Sigmoid colon (tissue), 4 donors: Measurements from ENCODE around the gene HOXB4.

ENCODE experiments used
- EP300 ChIP-seq, 4 donors: sonication (generic); formaldehyde crosslinking; IDR thresholded peaks; one replicate each; pipeline ENCODE4 v1.6.1; 2017; ENCODE audit warnings: antibody characterized with exemption in 4 of 4
- POLR2A ChIP-seq, 2 donors: fragments of 450-650 bp; IDR thresholded peaks; one replicate each; pipeline ENCODE4 v1.6.1; 2016; ENCODE audit warnings: antibody characterized with exemption in 2 of 2, mild to moderate bottlenecking in 2 of 2, moderate library complexity in 2 of 2
- TF ChIP-seq, protein P1 (sequence below), 4 experiments: fragments of 450-650 bp in 3 of 4; fragments of 200-600 bp in 1 of 4; IDR thresholded peaks; one replicate each; pipeline ENCODE4 v1.5.1; 2016 to 2019; ENCODE audit warnings: antibody characterized with exemption in 4 of 4, mild to moderate bottlenecking in 3 of 4, moderate library complexity in 2 of 4

DNA sequence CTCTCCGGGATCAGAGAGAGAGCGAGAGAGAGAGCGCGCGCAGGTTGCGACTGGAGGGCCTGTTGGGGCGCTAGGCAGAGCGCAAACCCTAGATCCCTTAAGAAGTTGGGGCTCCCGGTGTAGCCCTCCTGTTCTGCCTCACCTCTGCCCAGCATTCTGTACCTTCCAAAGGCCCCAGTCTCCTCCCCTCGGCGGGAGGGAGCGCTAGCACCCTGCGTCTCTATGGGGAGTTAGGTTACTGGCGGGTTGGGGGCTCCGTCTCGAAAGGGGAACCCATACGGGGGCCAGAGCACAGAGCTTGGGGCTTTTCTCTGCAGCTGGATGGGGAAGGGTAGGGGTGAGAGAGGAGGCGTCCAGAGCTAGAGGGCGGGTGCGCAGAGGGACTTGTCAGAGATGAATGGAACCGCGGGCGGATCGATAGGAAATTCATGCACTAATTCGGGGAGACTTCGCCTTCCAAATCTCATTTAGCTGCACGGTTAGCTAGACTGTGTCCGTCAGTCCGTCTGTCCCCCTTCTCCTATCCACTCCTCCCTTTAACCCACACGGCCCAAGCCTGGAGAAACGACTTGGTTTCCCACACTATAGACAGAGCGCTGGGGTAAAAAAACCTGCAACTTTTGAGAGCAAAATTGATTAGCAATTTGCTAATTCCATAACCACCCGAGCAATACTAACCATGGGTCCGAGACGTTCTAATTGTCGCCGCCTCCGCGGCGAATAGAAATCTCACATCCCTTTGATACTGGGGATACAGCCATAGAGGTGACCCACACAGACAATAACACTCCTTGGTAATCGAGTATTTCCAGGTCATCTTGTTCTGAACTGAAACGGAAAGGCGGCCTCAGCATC is 693 bp upstream of the HOXB4 start:
- TF ChIP-seq, protein P1, sequence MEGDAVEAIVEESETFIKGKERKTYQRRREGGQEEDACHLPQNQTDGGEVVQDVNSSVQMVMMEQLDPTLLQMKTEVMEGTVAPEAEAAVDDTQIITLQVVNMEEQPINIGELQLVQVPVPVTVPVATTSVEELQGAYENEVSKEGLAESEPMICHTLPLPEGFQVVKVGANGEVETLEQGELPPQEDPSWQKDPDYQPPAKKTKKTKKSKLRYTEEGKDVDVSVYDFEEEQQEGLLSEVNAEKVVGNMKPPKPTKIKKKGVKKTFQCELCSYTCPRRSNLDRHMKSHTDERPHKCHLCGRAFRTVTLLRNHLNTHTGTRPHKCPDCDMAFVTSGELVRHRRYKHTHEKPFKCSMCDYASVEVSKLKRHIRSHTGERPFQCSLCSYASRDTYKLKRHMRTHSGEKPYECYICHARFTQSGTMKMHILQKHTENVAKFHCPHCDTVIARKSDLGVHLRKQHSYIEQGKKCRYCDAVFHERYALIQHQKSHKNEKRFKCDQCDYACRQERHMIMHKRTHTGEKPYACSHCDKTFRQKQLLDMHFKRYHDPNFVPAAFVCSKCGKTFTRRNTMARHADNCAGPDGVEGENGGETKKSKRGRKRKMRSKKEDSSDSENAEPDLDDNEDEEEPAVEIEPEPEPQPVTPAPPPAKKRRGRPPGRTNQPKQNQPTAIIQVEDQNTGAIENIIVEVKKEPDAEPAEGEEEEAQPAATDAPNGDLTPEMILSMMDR (IDR thresholded peaks at IDR 0.05): no peak
- TF ChIP-seq POLR2A (IDR thresholded peaks at IDR 0.05) (no peak), EP300 (IDR thresholded peaks at IDR 0.05) (no peak)
